ENCODE data around the gene IFITM2.

GRCh38 chr11:332651-333480 is 25.2 kb downstream of the IFITM2 start:
- no peak for TF ChIP-seq POLR2AphosphoS5 (IDR thresholded peaks at IDR 0.05; ENCODE audit: low read depth, low read length)
- no peak for TF ChIP-seq POLR2A (IDR thresholded peaks at IDR 0.05; ENCODE audit: low read depth, low read length)
- no peak for TF ChIP-seq TAF1 (IDR thresholded peaks at IDR 0.05; ENCODE audit: low read depth, low read length)
- TF ChIP-seq POU2F2 (IDR thresholded peaks at IDR 0.05; ENCODE audit: low read depth, low read length) = no peak
- TF ChIP-seq PAX5 (IDR thresholded peaks at IDR 0.05; ENCODE audit: insufficient read depth, low read length, severe bottlenecking) = no peak

All from GM12891 (cell line).